KMS-11 (cell line): Measurements from ENCODE around the gene NFIC.

Source experiments
- H2AFZ ChIP-seq: fragments of 200-600 bp; sonication (generic); 2 replicates; pipeline ENCODE4 v1.6.1; 2016; ENCODE audit warnings: antibody characterized with exemption, mixed run types, low read depth
- H3K27ac ChIP-seq: fragments of 200-600 bp; sonication (generic); 2 replicates; pipeline ENCODE4 v1.6.1; 2016; ENCODE audit warnings: mild to moderate bottlenecking, mixed run types
- H3K27me3 ChIP-seq: fragments of 200-600 bp; sonication (generic); 2 replicates; pipeline ENCODE4 v1.6.1; 2017; ENCODE audit warnings: mild to moderate bottlenecking, low read depth, mixed run types, moderate library complexity; ENCODE audit not compliant: insufficient read depth
- H3K36me3 ChIP-seq: fragments of 200-600 bp; sonication (generic); 2 replicates; pipeline ENCODE4 v1.6.1; 2017; ENCODE audit warnings: mild to moderate bottlenecking, mixed run types; ENCODE audit not compliant: insufficient read depth
- H3K4me1 ChIP-seq: fragments of 200-600 bp; sonication (generic); 2 replicates; pipeline ENCODE4 v1.6.1; 2016; ENCODE audit warnings: mild to moderate bottlenecking, low read depth, mixed run types; ENCODE audit not compliant: poor library complexity, severe bottlenecking
- H3K4me2 ChIP-seq: fragments of 200-600 bp; sonication (generic); 2 replicates; pipeline ENCODE4 v1.7.0; 2016; ENCODE audit warnings: mild to moderate bottlenecking, mixed run types
- H3K4me3 ChIP-seq: fragments of 200-600 bp; sonication (generic); IDR thresholded peaks from 2 replicates; pipeline ENCODE4 v1.6.1; 2017; ENCODE audit warnings: low read depth, low read length, mixed read lengths; ENCODE audit not compliant: insufficient read depth
- H3K79me2 ChIP-seq: fragments of 200-600 bp; sonication (generic); 2 replicates; pipeline ENCODE4 v1.6.1; 2016; ENCODE audit warnings: low read depth, mixed run types; ENCODE audit not compliant: insufficient read depth
- H3K9ac ChIP-seq: fragments of 200-600 bp; sonication (generic); 2 replicates; pipeline ENCODE4 v1.6.1; 2016; ENCODE audit warnings: mild to moderate bottlenecking, mixed run types
- H4K20me1 ChIP-seq: fragments of 200-600 bp; sonication (generic); 2 replicates; pipeline ENCODE4 v1.6.1; 2016; ENCODE audit warnings: mild to moderate bottlenecking, mixed run types; ENCODE audit not compliant: insufficient read depth
- CTCF ChIP-seq: fragments of 200-600 bp; sonication (generic); conservative IDR thresholded peaks from 2 replicates; pipeline ENCODE4 v1.6.1; 2017; ENCODE audit warnings: low read depth, mild to moderate bottlenecking, antibody characterized with exemption, low read length, moderate library complexity, mixed read lengths

The NFIC gene

DNA sequence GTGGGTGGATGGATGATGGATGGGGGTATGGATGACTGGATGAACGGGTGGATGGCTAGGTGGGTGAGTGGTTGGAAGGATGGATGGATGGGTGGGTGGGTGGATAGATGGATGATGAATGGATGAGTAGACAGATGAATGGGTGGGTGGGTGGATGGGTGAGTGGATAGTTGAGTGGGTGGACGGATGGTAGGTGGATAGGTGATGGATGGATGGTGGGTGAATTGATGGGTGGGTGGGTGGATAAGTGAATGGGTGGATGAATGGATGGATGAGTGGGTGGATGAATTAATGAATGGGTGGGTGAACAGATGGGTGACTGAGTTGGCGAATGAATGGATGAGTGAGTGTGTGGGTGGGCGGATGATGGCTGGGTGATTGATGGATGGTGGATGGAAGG lies 109.1 kb downstream of the NFIC start:
- Histone ChIP-seq H3K27ac (no peak overlapping the region), H3K4me3 (no peak overlapping the region), H4K20me1 (no peaks in the 10 kb centered on the region), H3K9ac (no peak overlapping the region), H3K4me1 (peaks cover 6% of the 10 kb centered on the region), H3K36me3 (no peaks in the 10 kb centered on the region), H3K4me2 (no peak overlapping the region), H2AFZ (no peak overlapping the region), H3K79me2 (no peaks in the 10 kb centered on the region), H3K27me3 (peaks cover 29% of the 10 kb centered on the region)
- no peak for TF ChIP-seq CTCF

GRCh38 chr19:3476830-3477229 lies 110.4 kb downstream of the NFIC start:
- Histone ChIP-seq H3K36me3 (no peaks in the 10 kb centered on the region), H3K27ac (no peak overlapping the region), H3K4me2 (no peak overlapping the region), H3K4me3 (no peak overlapping the region), H4K20me1 (no peaks in the 10 kb centered on the region), H2AFZ (no peak overlapping the region), H3K79me2 (no peaks in the 10 kb centered on the region), H3K27me3 (peaks cover 43% of the 10 kb centered on the region), H3K9ac (no peak overlapping the region), H3K4me1 (peaks cover 6% of the 10 kb centered on the region)
- no peak for TF ChIP-seq CTCF

DNA sequence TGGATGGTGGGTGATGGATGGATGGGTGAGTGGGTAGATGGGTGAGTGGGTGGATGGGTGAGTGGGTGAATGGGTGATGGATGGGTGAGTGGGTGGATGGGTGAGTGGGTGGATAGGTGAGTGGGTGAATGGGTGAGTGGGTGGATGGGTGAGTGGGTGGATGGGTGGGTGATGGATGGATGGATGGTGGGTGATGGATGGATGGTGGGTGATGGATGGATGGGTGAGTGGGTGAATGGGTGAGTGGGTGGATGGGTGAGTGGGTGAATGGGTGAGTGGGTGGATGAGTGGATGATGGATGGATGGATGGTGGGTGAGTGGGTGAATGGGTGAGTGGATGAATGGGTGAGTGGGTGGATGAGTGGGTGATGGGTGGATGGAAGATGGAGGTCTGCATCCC lies 111.1 kb downstream of the NFIC start:
- Histone ChIP-seq H3K4me1 (peaks cover 6% of the 10 kb centered on the region), H3K27ac (no peak overlapping the region), H3K9ac (no peak overlapping the region), H3K4me3 (no peak overlapping the region), H3K4me2 (no peak overlapping the region), H3K79me2 (no peaks in the 10 kb centered on the region), H3K36me3 (no peaks in the 10 kb centered on the region), H3K27me3 (peaks cover 50% of the 10 kb centered on the region), H2AFZ (no peak overlapping the region), H4K20me1 (no peaks in the 10 kb centered on the region)
- no peak for TF ChIP-seq CTCF

DNA sequence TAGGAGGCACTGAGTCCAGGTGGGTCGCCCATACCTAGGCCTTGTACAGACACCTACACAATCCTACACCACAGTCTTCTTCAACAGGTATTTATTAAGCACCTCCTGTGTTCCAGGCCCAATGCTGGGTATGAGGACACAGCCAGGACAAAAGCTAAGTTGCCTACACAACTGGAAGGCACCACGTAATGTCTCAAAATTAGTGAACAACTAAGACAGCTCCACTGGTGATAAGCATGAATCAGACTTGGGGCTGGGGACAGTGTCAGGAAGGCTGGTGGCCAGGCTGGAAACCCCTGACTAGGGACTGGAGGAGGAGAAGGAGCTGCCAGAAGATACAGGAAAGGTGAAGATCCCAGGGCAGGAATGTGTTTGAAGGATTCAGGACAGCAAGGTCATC lies 111.6 kb downstream of the NFIC start:
- no peak for TF ChIP-seq CTCF
- H3K27me3 ChIP-seq = peaks cover 50% of the 10 kb centered on the region
- no peak overlapping the region for H2AFZ ChIP-seq
- no peaks in the 10 kb centered on the region for H3K79me2 ChIP-seq
- no peak overlapping the region for H3K9ac ChIP-seq
- no peaks in the 10 kb centered on the region for H4K20me1 ChIP-seq
- H3K4me1 ChIP-seq = peaks cover 6% of the 10 kb centered on the region
- H3K4me3 ChIP-seq = no peak overlapping the region
- H3K27ac ChIP-seq = no peak overlapping the region
- no peak overlapping the region for H3K4me2 ChIP-seq
- no peaks in the 10 kb centered on the region for H3K36me3 ChIP-seq
